K562 (cell line): ENCODE data around the gene DPP10.

ENCODE experiments used
- ATF3 ChIP-seq, 2 experiments: fragments of 450-650 bp in 1 of 2; sonication (generic) in 1 of 2; formaldehyde crosslinking in 1 of 2; IDR thresholded peaks in 1 of 2; conservative IDR thresholded peaks in 1 of 2; 2 replicates each; pipeline versions ENCODE4 v1.6.1 to v1.8.1; 2016 to 2023; ENCODE audit warnings: mild to moderate bottlenecking in 2 of 2, moderate library complexity in 2 of 2, inconsistent platforms in 1 of 2, missing genetic modification reagents in 1 of 2
- CBX8 ChIP-seq: fragments of 200-600 bp; sonication (generic); IDR thresholded peaks from 2 replicates; pipeline ENCODE4 v1.6.1; 2012; ENCODE audit warnings: borderline replicate concordance, mixed run types, low read depth, mild to moderate bottlenecking, moderate library complexity, mixed read lengths, low read length, control low read depth, inconsistent platforms; ENCODE audit not compliant: poor library complexity, severe bottlenecking; ENCODE audit errors: extremely low read depth
- CTCF ChIP-seq, 3 experiments: IDR thresholded peaks in 2 of 3; conservative IDR thresholded peaks in 1 of 3; 2 replicates each; pipeline ENCODE4 v1.5.1; 2011 to 2012; ENCODE audit warnings: low read length in 3 of 3, mild to moderate bottlenecking in 3 of 3, control low read depth in 2 of 3, improper control_type of control experiment in 1 of 3, inconsistent platforms in 1 of 3, low read depth in 1 of 3, mixed read lengths in 1 of 3, moderate library complexity in 1 of 3; ENCODE audit not compliant: insufficient read depth in 2 of 3
- DACH1 ChIP-seq: fragments of 450-650 bp; IDR thresholded peaks from 2 replicates; pipeline ENCODE4 v1.6.1; 2018; ENCODE audit not compliant: partially characterized antibody
- HSF4 ChIP-seq: fragments of 250-450 bp; sonication (Bioruptor Pico); IDR thresholded peaks from 2 replicates; pipeline ENCODE4 v2.1.2; 2022; ENCODE audit warnings: mild to moderate bottlenecking, moderate library complexity, borderline replicate concordance
- POLR2A ChIP-seq: fragments of 450-650 bp; conservative IDR thresholded peaks from 2 replicates; pipeline ENCODE4 v1.6.1; 2016
- ZBTB33 ChIP-seq: sonication (generic); formaldehyde crosslinking; IDR thresholded peaks from 2 replicates; pipeline ENCODE4 v1.8.1; 2023; ENCODE audit warnings: mild to moderate bottlenecking, missing genetic modification reagents

GRCh38 chr2:114406347-114406746 lies 36.1 kb upstream of the DPP10 start:
- TF ChIP-seq POLR2A (no peak), DACH1 (no peak), ATF3 (IDR thresholded peaks at IDR 0.05) (no peak), ATF3 (CRISPR knock-in tag; conservative IDR thresholded peaks at IDR 0.05) (no peak), CBX8 (no peak), HSF4 (CRISPR knock-in tag) (no peak), CTCF (IDR thresholded peaks at IDR 0.05 in 2 of 3, conservative IDR thresholded peaks at IDR 0.05 in 1 of 3; ENCODE audit: insufficient read depth in 2 of 3, low read depth in 1 of 3, low read length in 3 of 3) (no peak), ZBTB33 (CRISPR knock-in tag) (no peak)
